Brain pericyte (primary cell): ENCODE results near the gene SORBS1.

Experiments
- DNase-seq: peaks from one replicate; pipeline ENCODE4 v3.0.0-alpha.2; 2012; ENCODE audit warnings: low read depth, low spot score

Gene SORBS1

GRCh38 chr10:95325863-95326262, 235.3 kb downstream of the SORBS1 start:
- no peak for DNase-seq

- DNase-seq, result no peak
Measured at GRCh38 chr10:95324436-95325268, 236.5 kb downstream of the SORBS1 start.

- no peak for DNase-seq
Measured at GRCh38 chr10:95321554-95322301, 239.4 kb downstream of the SORBS1 start.

- no peak for DNase-seq
Measured at GRCh38 chr10:95319239-95319638, 241.9 kb downstream of the SORBS1 start.

GRCh38 chr10:95315509-95315908, 245.7 kb downstream of the SORBS1 start:
- no peak for DNase-seq

GRCh38 chr10:95314192-95314918, 246.8 kb downstream of the SORBS1 start:
- DNase-seq, result no peak

GRCh38 chr10:95312986-95313495, 248.1 kb downstream of the SORBS1 start:
- DNase-seq, result no peak

- no peak for DNase-seq
Measured at GRCh38 chr10:95312257-95312656, 248.9 kb downstream of the SORBS1 start.

GRCh38 chr10:95309958-95310357, 251.2 kb downstream of the SORBS1 start:
- DNase-seq, result no peak

GRCh38 chr10:95308389-95309302, 252.5 kb downstream of the SORBS1 start:
- peak; percentile 77 for DNase-seq

- no peak for DNase-seq
Measured at GRCh38 chr10:95306851-95307250, 254.3 kb downstream of the SORBS1 start.

GRCh38 chr10:95306318-95306650, 254.9 kb downstream of the SORBS1 start:
- no peak for DNase-seq

GRCh38 chr10:95305606-95306317, 255.4 kb downstream of the SORBS1 start:
- no peak for DNase-seq

- no peak for DNase-seq
Measured at GRCh38 chr10:95304976-95305375, 256.2 kb downstream of the SORBS1 start.

GRCh38 chr10:95304463-95304862, 256.7 kb downstream of the SORBS1 start:
- no peak for DNase-seq

GRCh38 chr10:95303950-95304349, 257.2 kb downstream of the SORBS1 start:
- DNase-seq, result no peak

GRCh38 chr10:95303535-95303934, 257.6 kb downstream of the SORBS1 start:
- no peak for DNase-seq

- DNase-seq, result no peak
Measured at GRCh38 chr10:95300022-95300539, 261.1 kb downstream of the SORBS1 start.

GRCh38 chr10:95297402-95297801, 263.8 kb downstream of the SORBS1 start:
- no peak for DNase-seq

GRCh38 chr10:95296764-95297163, 264.4 kb downstream of the SORBS1 start:
- DNase-seq, result no peak
